BLaER1 treated with 17β-estradiol and CSF1 and Interleukin-3, amounts not matched to agents 10 nM and 100 nM (cell line): ENCODE measurements around the gene GPATCH2.

Experiments used
- H3K27ac ChIP-seq, 11 experiments: shearing (Covaris generic); formaldehyde crosslinking; 2 replicates each; pipeline ENCODE4 v1.8.1; 2022
- H3K27me3 ChIP-seq, 11 experiments: shearing (Covaris generic); formaldehyde crosslinking; 2 replicates each; pipeline ENCODE4 v1.8.1; 2022
- H3K36me3 ChIP-seq, 11 experiments: shearing (Covaris generic); formaldehyde crosslinking; 2 replicates each; pipeline ENCODE4 v1.8.1; 2022
- H3K4me1 ChIP-seq, 10 experiments: shearing (Covaris generic); formaldehyde crosslinking; 2 replicates each; pipeline ENCODE4 v1.8.1; 2022
- H3K4me2 ChIP-seq, 11 experiments: shearing (Covaris generic); formaldehyde crosslinking; 2 replicates each; pipeline ENCODE4 v1.8.1; 2022
- H3K4me3 ChIP-seq, 10 experiments: shearing (Covaris generic); formaldehyde crosslinking; 2 replicates each; pipeline ENCODE4 v1.8.1; 2022
- H3K9ac ChIP-seq, 11 experiments: shearing (Covaris generic); formaldehyde crosslinking; 2 replicates each; pipeline ENCODE4 v1.8.1; 2022
- H3K9me3 ChIP-seq, 11 experiments: shearing (Covaris generic); formaldehyde crosslinking; replicated peaks in 1 of 11; 2 replicates each; pipeline ENCODE4 v1.8.1; 2022
- H4K20me1 ChIP-seq, 11 experiments: shearing (Covaris generic); formaldehyde crosslinking; 2 replicates each; pipeline ENCODE4 v1.8.1; 2022
- Cebpa-rat ChIP-seq, 11 experiments: shearing (Covaris generic); IDR thresholded peaks; 2 replicates each; pipeline ENCODE4 v1.8.1; 2022

Gene GPATCH2

GRCh38 chr1:217449370-217449769 lies 181.5 kb downstream of the GPATCH2 start:
- TF ChIP-seq Cebpa-rat (IDR thresholded peaks at IDR 0.05) = no peak
- no peak overlapping the region for H3K9ac ChIP-seq
- no peaks in the 10 kb centered on the region for H4K20me1 ChIP-seq

GRCh38 chr1:217443845-217444244 lies 187.0 kb downstream of the GPATCH2 start:
- H3K9ac ChIP-seq = no peak overlapping the region
- no peak overlapping the region for H3K4me3 ChIP-seq
- H3K27ac ChIP-seq = no peak overlapping the region
- H3K4me2 ChIP-seq = no peak overlapping the region
- peaks cover 0 to 49% (median 6%) of the 10 kb centered on the region in 11 experiments; a peak in 6 of 22 replicates for H3K36me3 ChIP-seq
- no peaks in the 10 kb centered on the region for H4K20me1 ChIP-seq
- H3K9me3 ChIP-seq = peaks cover 0 to 18% (median 0%) of the 10 kb centered on the region in 11 experiments; a peak in 4 of 22 replicates
- H3K4me1 ChIP-seq = no peaks in the 10 kb centered on the region
- no peak for TF ChIP-seq Cebpa-rat (IDR thresholded peaks at IDR 0.05)
- no peaks in the 10 kb centered on the region for H3K27me3 ChIP-seq

More at GRCh38 chr1:217449370-217449769, 181.5 kb downstream of the GPATCH2 start:
- H3K4me2 ChIP-seq = no peak overlapping the region
- peaks cover 0 to 47% (median 7%) of the 10 kb centered on the region in 11 experiments; a peak in 7 of 22 replicates for H3K36me3 ChIP-seq
- H3K4me1 ChIP-seq = no peaks in the 10 kb centered on the region
- no peaks in the 10 kb centered on the region for H3K9me3 ChIP-seq
- H3K27me3 ChIP-seq = no peaks in the 10 kb centered on the region
- H3K4me3 ChIP-seq = no peak overlapping the region
- no peak overlapping the region for H3K27ac ChIP-seq

- Histone ChIP-seq H3K27ac (no peak overlapping the region), H3K9ac (no peak overlapping the region), H3K27me3 (no peaks in the 10 kb centered on the region), H3K4me3 (no peak overlapping the region), H3K36me3 (peaks cover 5 to 47% (median 13%) of the 10 kb centered on the region in 11 experiments; a peak in 14 of 22 replicates), H3K9me3 (peaks cover 0 to 20% (median 4%) of the 10 kb centered on the region in 11 experiments; a peak in 9 of 22 replicates), H3K4me1 (no peaks in the 10 kb centered on the region), H4K20me1 (no peaks in the 10 kb centered on the region), H3K4me2 (no peak overlapping the region)
- no peak for TF ChIP-seq Cebpa-rat (IDR thresholded peaks at IDR 0.05)
Measured at GRCh38 chr1:217437376-217437775, 193.5 kb downstream of the GPATCH2 start.

GRCh38 chr1:217435204-217435603 lies 195.7 kb downstream of the GPATCH2 start:
- H3K4me2 ChIP-seq = no peak overlapping the region
- H3K9ac ChIP-seq = no peak overlapping the region
- no peak overlapping the region for H3K4me3 ChIP-seq
- no peak overlapping the region for H3K27ac ChIP-seq
- H3K4me1 ChIP-seq = no peaks in the 10 kb centered on the region
- no peak for TF ChIP-seq Cebpa-rat (IDR thresholded peaks at IDR 0.05)
- H3K27me3 ChIP-seq = no peaks in the 10 kb centered on the region
- H3K9me3 ChIP-seq = peaks cover 0 to 17% (median 4%) of the 10 kb centered on the region in 11 experiments; a peak in 9 of 22 replicates
- peaks cover 5 to 55% (median 18%) of the 10 kb centered on the region in 11 experiments; a peak in 17 of 22 replicates for H3K36me3 ChIP-seq
- no peaks in the 10 kb centered on the region for H4K20me1 ChIP-seq

GRCh38 chr1:217433664-217434063 lies 197.2 kb downstream of the GPATCH2 start:
- no peaks in the 10 kb centered on the region for H3K27me3 ChIP-seq
- H3K4me1 ChIP-seq = no peaks in the 10 kb centered on the region
- H3K4me3 ChIP-seq = no peak overlapping the region
- no peak overlapping the region for H3K9ac ChIP-seq
- peaks cover 5 to 49% (median 18%) of the 10 kb centered on the region in 11 experiments; a peak in 17 of 22 replicates for H3K36me3 ChIP-seq
- H3K9me3 ChIP-seq = peaks cover 0 to 10% (median 0%) of the 10 kb centered on the region in 11 experiments; a peak in 5 of 22 replicates
- H4K20me1 ChIP-seq = no peaks in the 10 kb centered on the region
- no peak overlapping the region for H3K27ac ChIP-seq
- no peak overlapping the region for H3K4me2 ChIP-seq
- no peak for TF ChIP-seq Cebpa-rat (IDR thresholded peaks at IDR 0.05)

GRCh38 chr1:217432339-217432738 lies 198.6 kb downstream of the GPATCH2 start:
- TF ChIP-seq Cebpa-rat (IDR thresholded peaks at IDR 0.05) = no peak
- H3K36me3 ChIP-seq = peaks cover under 1 to 36% (median 10%) of the 10 kb centered on the region in 11 experiments; a peak in 17 of 22 replicates
- H3K4me1 ChIP-seq = no peaks in the 10 kb centered on the region
- no peak overlapping the region for H3K4me3 ChIP-seq
- no peaks in the 10 kb centered on the region for H4K20me1 ChIP-seq
- no peaks in the 10 kb centered on the region for H3K27me3 ChIP-seq
- H3K9ac ChIP-seq = no peak overlapping the region
- no peak overlapping the region for H3K4me2 ChIP-seq
- H3K9me3 ChIP-seq = peaks cover 0 to 4% (median 0%) of the 10 kb centered on the region in 11 experiments; a peak in 4 of 22 replicates
- no peak overlapping the region for H3K27ac ChIP-seq

- Histone ChIP-seq H3K9me3 (no peaks in the 10 kb centered on the region), H3K27me3 (no peaks in the 10 kb centered on the region), H3K9ac (no peak overlapping the region), H3K4me3 (no peak overlapping the region), H3K4me1 (no peaks in the 10 kb centered on the region), H4K20me1 (no peaks in the 10 kb centered on the region), H3K36me3 (peaks cover 0 to 27% (median 4%) of the 10 kb centered on the region in 11 experiments; a peak in 10 of 22 replicates), H3K27ac (no peak overlapping the region), H3K4me2 (no peak overlapping the region)
- TF ChIP-seq Cebpa-rat (IDR thresholded peaks at IDR 0.05) = no peak
Measured at GRCh38 chr1:217431395-217431794, 199.5 kb downstream of the GPATCH2 start.

GRCh38 chr1:217425422-217425821 lies 205.5 kb downstream of the GPATCH2 start:
- no peaks in the 10 kb centered on the region for H3K27me3 ChIP-seq
- H3K4me3 ChIP-seq = no peak overlapping the region
- peaks cover 0 to 7% (median 0%) of the 10 kb centered on the region in 11 experiments; a peak in 5 of 22 replicates for H3K36me3 ChIP-seq
- no peaks in the 10 kb centered on the region for H4K20me1 ChIP-seq
- no peak overlapping the region for H3K4me2 ChIP-seq
- no peak overlapping the region for H3K27ac ChIP-seq
- H3K9ac ChIP-seq = no peak overlapping the region
- no peaks in the 10 kb centered on the region for H3K4me1 ChIP-seq
- no peak for TF ChIP-seq Cebpa-rat (IDR thresholded peaks at IDR 0.05)
- H3K9me3 ChIP-seq = no peaks in the 10 kb centered on the region

- H3K27ac ChIP-seq = no peak overlapping the region
- H3K4me2 ChIP-seq = no peak overlapping the region
- no peaks in the 10 kb centered on the region for H4K20me1 ChIP-seq
- no peak overlapping the region for H3K4me3 ChIP-seq
- H3K27me3 ChIP-seq = no peaks in the 10 kb centered on the region
- no peaks in the 10 kb centered on the region for H3K9me3 ChIP-seq
- no peak overlapping the region for H3K9ac ChIP-seq
- no peaks in the 10 kb centered on the region for H3K36me3 ChIP-seq
- H3K4me1 ChIP-seq = no peaks in the 10 kb centered on the region
- TF ChIP-seq Cebpa-rat (IDR thresholded peaks at IDR 0.05) = no peak
Measured at GRCh38 chr1:217419194-217419551, 211.7 kb downstream of the GPATCH2 start.
